Measurements from ENCODE around the gene RAG1. TPM values are rescaled to one million over a fixed set of nuclear protein-coding genes. Genes with fewer than 3 reads are reported as not detected.

The RAG1 gene
- total RNA-seq, 4 donors from 2014 or later: 1.5 to 4.8 (median 4.2) TPM

DNA sequence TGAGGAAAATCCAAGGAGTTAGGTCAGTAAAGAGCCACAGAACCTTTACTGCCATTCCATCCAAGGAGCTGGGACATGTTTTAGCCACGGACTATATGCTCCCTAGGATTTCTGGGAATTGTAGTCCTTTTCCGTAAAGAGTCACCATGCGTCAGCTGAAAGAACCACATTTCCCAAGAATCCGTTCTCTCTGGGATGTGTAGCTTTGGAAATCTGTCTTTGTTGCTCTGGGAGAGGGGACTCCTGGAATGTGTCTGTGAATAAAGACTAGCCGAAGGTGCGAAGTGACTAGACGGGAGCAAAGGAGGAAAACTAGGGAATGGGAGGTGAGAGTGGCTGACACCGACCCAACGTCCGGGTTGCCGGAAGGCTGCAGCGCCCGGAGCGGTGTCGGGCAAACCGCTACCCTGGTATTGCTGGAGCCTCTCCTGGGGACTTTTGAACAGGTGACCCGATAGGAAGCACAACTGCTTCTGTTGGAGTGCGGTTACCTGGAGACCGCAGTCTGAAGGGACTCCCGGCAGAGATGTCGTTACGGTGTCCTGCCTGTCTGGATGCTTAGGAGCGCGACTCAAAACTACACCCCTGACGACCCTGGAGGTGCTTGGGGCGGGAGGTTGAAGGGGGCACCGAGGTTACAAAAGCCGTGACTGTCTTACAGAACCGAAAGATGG, 26.6 kb downstream of the RAG1 start, which contains the start of gene IFTAP:
TSS of gene IFTAP (plus strand) at position 187 of the 674 bp plus-strand sequence. CDS start 15,602 bp downstream, outside the sequence.
- H3K27ac ChIP-seq: peak within 1 kb of the TSS; percentile 59 to 80 (median 69)
- WGBS, 2 donors: 1 to 2% methylated on average over 29 of the region's 29 CpGs
- H3K4me3 ChIP-seq (replicated peaks in 1 of 3): peak within 1 kb of the TSS; percentile 24 to 83 (median 50)
- DNase-seq: peak; percentile 73 to 77
- H3K36me3 ChIP-seq: no peaks in the 10 kb centered on the region
- intact Hi-C loops (cut with DNase I): no loop called here
- TF ChIP-seq, protein P1, sequence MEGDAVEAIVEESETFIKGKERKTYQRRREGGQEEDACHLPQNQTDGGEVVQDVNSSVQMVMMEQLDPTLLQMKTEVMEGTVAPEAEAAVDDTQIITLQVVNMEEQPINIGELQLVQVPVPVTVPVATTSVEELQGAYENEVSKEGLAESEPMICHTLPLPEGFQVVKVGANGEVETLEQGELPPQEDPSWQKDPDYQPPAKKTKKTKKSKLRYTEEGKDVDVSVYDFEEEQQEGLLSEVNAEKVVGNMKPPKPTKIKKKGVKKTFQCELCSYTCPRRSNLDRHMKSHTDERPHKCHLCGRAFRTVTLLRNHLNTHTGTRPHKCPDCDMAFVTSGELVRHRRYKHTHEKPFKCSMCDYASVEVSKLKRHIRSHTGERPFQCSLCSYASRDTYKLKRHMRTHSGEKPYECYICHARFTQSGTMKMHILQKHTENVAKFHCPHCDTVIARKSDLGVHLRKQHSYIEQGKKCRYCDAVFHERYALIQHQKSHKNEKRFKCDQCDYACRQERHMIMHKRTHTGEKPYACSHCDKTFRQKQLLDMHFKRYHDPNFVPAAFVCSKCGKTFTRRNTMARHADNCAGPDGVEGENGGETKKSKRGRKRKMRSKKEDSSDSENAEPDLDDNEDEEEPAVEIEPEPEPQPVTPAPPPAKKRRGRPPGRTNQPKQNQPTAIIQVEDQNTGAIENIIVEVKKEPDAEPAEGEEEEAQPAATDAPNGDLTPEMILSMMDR (IDR thresholded peaks at IDR 0.05): no peak
- peak in 1 of 2 donors; percentile 78 for TF ChIP-seq POLR2A (IDR thresholded peaks at IDR 0.05)
- peaks cover 7 to 26% of the 10 kb centered on the region in 2 donors for H3K4me1 ChIP-seq
- H3K27me3 ChIP-seq: no peaks in the 10 kb centered on the region
- H3K9me3 ChIP-seq: no peaks in the 10 kb centered on the region

DNA sequence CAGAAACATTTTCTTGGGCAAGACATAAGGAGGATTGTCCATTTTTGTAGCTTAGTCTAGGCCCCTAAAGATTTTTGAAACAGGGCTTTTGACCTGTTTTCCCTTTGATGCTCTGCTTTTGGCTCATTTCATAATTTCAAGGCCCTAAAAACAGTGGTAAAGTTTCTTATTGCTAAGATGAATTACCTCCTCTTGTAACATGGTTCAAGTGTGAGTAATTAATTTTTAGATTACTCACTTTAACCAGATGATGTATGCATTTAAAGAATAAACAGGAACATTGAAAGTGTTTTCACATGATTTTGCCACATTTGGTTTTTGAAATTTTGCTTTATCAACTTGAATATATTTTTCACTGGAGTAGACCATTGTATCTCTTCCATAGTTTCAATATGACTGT, 29.1 kb downstream of the RAG1 start:
- H3K27ac ChIP-seq: peak overlapping the region in 2 of 3 donors; percentile 69 to 80
- intact Hi-C loops (cut with DNase I): no loop called here
- TF ChIP-seq, protein P1 (IDR thresholded peaks at IDR 0.05): no peak
- TF ChIP-seq POLR2A (IDR thresholded peaks at IDR 0.05): no peak
- peaks cover 7 to 30% of the 10 kb centered on the region in 2 donors for H3K4me1 ChIP-seq
- DNase-seq: no peak
- H3K4me3 ChIP-seq (replicated peaks in 1 of 3): no peak overlapping the region
- H3K9me3 ChIP-seq: no peaks in the 10 kb centered on the region
- H3K27me3 ChIP-seq: no peaks in the 10 kb centered on the region
- H3K36me3 ChIP-seq: no peaks in the 10 kb centered on the region

DNA sequence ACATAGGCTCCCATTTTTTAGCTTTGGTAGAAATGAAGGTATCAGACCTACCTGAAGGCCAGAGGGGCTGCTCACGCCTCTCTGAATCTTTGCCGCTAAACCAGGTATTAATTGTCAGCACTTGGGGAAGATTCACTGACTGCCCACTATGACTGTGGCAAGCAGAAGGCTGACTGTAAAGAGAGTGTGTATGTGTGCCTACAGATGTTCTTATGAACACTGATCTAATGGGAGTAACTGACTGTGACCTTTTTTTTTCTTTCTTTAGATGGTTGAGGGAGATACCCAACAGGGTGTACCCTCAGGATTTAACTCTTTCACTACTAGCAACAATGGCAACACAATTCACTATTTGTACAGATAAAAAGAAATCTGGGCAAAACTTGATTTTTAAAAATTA, 30.2 kb downstream of the RAG1 start, which contains the start of gene RAG2:
TSS of gene RAG2 (minus strand) at position 186 of the 400 bp plus-strand sequence. CDS start 4,068 bp downstream, outside the sequence.
- Histone ChIP-seq H3K27ac (peak within 1 kb of the TSS in 2 of 3 donors; percentile 69 to 80), H3K4me1 (peaks cover 7 to 34% of the 10 kb centered on the region in 2 donors), H3K9me3 (no peaks in the 10 kb centered on the region), H3K27me3 (no peaks in the 10 kb centered on the region), H3K36me3 (no peaks in the 10 kb centered on the region), H3K4me3 (replicated peaks in 1 of 3) (no peak within 1 kb of the TSS)
- WGBS, 2 donors: 91 to 92% methylated on average over 2 of the region's 2 CpGs
- TF ChIP-seq, protein P1 (IDR thresholded peaks at IDR 0.05): no peak
- no peak for TF ChIP-seq POLR2A (IDR thresholded peaks at IDR 0.05)
- DNase-seq: no peak
- intact Hi-C loops (cut with DNase I): no loop called here

DNA sequence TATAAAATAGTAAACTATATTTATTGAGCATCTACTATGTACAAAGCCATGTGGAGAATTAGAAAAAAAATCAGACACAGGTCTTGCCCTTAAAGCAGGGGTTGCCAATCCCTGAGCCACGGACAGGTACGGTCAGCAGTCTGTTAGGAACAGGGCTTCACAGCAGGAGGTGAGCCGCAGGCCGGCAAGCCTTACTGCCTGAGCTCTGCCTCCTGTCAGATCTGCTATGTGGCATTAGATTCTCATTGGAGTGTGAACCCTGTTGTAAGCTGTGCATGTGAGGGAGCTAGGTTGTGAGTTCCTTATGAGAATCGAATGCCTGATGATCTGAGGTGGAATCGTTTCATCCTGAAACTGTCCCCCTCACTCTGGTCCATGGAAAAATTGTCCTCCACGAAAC, 32.4 kb downstream of the RAG1 start:
- no peaks in the 10 kb centered on the region for H3K9me3 ChIP-seq
- H3K27ac ChIP-seq: no peak overlapping the region
- WGBS, 2 donors: 89 to 91% methylated on average over 7 of the region's 7 CpGs
- H3K36me3 ChIP-seq: no peaks in the 10 kb centered on the region
- H3K4me1 ChIP-seq: peaks cover 24 to 51% of the 10 kb centered on the region in 2 donors
- no peaks in the 10 kb centered on the region for H3K27me3 ChIP-seq
- intact Hi-C loops (cut with DNase I): no loop called here
- TF ChIP-seq, protein P1 (IDR thresholded peaks at IDR 0.05): no peak
- no peak for TF ChIP-seq POLR2A (IDR thresholded peaks at IDR 0.05)
- no peak overlapping the region for H3K4me3 ChIP-seq (replicated peaks in 1 of 3)
- DNase-seq: no peak

DNA sequence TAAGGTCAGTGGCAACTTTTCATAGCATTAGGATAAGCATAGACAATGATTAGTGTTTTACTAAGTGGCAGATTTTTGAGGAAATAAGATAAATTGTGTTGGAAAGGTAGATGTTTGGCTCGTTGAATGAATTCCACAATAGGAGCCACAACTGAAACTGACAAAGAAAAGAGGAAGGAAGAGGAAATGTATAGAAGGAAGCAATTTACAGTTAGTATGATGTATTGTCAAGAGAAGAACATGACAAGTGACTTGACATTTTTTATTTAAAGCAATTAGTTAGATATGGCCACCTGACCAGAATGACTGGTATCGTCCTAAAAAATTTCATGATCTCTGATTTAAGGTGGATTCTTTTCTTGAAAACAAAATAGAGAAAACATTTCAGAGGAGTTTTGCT, 33.3 kb downstream of the RAG1 start:
- intact Hi-C loops (cut with DNase I): no loop called here
- Histone ChIP-seq H3K9me3 (no peaks in the 10 kb centered on the region), H3K4me1 (peaks cover 31 to 56% of the 10 kb centered on the region in 2 donors), H3K36me3 (no peaks in the 10 kb centered on the region), H3K27ac (peak overlapping the region in 1 of 3 donors; percentile 25), H3K27me3 (no peaks in the 10 kb centered on the region), H3K4me3 (replicated peaks in 1 of 3) (no peak overlapping the region)
- 90 to 91% methylated on average over 2 of the region's 2 CpGs for WGBS, 2 donors
- no peak for DNase-seq
- TF ChIP-seq, protein P1 (IDR thresholded peaks at IDR 0.05): no peak
- no peak for TF ChIP-seq POLR2A (IDR thresholded peaks at IDR 0.05)

Data from thyroid gland (tissue), 4 donors.